DMS53 treated with DMSO at 0.1 percent for 48 hours (cell line): ENCODE data around the gene RAB10.
"Not testable (repeated sequence)": the region's sequence is repeated elsewhere in the genome, so short reads cannot be mapped to it uniquely, and the experiment has no call there.

Source experiments
- DNase-seq: peaks from one replicate; lab custom pipeline; 2025; ENCODE audit not compliant: unreplicated experiment; lab: John Stamatoyannopoulos, UW

The RAB10 gene

GRCh38 chr2:26054598-26055348 is 20.9 kb downstream of the RAB10 start:
- DNase-seq = no peak

GRCh38 chr2:26058390-26058789 is 24.5 kb downstream of the RAB10 start:
- DNase-seq = no peak

GRCh38 chr2:26059542-26059941 is 25.7 kb downstream of the RAB10 start:
- no peak for DNase-seq

GRCh38 chr2:26061539-26061938 is 27.7 kb downstream of the RAB10 start:
- no peak for DNase-seq

GRCh38 chr2:26064846-26065245 is 31.0 kb downstream of the RAB10 start:
- DNase-seq = no peak

GRCh38 chr2:26067186-26067974 is 33.5 kb downstream of the RAB10 start:
- DNase-seq = no peak

GRCh38 chr2:26067980-26068507 is 34.2 kb downstream of the RAB10 start:
- DNase-seq = no peak

GRCh38 chr2:26068602-26069298 is 34.9 kb downstream of the RAB10 start:
- peak; percentile 24 for DNase-seq

GRCh38 chr2:26070730-26071129 is 36.8 kb downstream of the RAB10 start:
- DNase-seq = no peak

GRCh38 chr2:26072925-26073768 is 39.3 kb downstream of the RAB10 start:
- no peak for DNase-seq

- no peak for DNase-seq
Observed at GRCh38 chr2:26073830-26074229, 39.9 kb downstream of the RAB10 start.

GRCh38 chr2:26074676-26075075 is 40.8 kb downstream of the RAB10 start:
- no peak for DNase-seq

GRCh38 chr2:26075173-26075572 is 41.3 kb downstream of the RAB10 start:
- DNase-seq = no peak

- DNase-seq = no peak
Observed at GRCh38 chr2:26076001-26076587, 42.2 kb downstream of the RAB10 start.

GRCh38 chr2:26077291-26077690 is 43.4 kb downstream of the RAB10 start:
- no peak for DNase-seq

GRCh38 chr2:26078939-26079338 is 45.1 kb downstream of the RAB10 start:
- DNase-seq = no peak

GRCh38 chr2:26080356-26080755 is 46.5 kb downstream of the RAB10 start:
- DNase-seq = no peak

GRCh38 chr2:26080925-26081324 is 47.0 kb downstream of the RAB10 start:
- DNase-seq = not testable (repeated sequence)

GRCh38 chr2:26081556-26081955 is 47.7 kb downstream of the RAB10 start:
- DNase-seq = no peak

- DNase-seq = no peak
Observed at GRCh38 chr2:26086155-26086637, 52.3 kb downstream of the RAB10 start.
